ENCODE results near the gene OR10A7. TPM values are rescaled to one million over a fixed set of nuclear protein-coding genes. Genes with fewer than 3 reads are reported as not detected.
"Not testable (repeated sequence)": the region's sequence is repeated elsewhere in the genome, so short reads cannot be mapped to it uniquely, and the experiment has no call there.

Gene OR10A7, protein sequence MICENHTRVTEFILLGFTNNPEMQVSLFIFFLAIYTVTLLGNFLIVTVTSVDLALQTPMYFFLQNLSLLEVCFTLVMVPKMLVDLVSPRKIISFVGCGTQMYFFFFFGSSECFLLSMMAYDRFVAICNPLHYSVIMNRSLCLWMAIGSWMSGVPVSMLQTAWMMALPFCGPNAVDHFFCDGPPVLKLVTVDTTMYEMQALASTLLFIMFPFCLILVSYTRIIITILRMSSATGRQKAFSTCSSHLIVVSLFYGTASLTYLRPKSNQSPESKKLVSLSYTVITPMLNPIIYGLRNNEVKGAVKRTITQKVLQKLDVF
- total RNA-seq = not detected in 2 replicates

DNA sequence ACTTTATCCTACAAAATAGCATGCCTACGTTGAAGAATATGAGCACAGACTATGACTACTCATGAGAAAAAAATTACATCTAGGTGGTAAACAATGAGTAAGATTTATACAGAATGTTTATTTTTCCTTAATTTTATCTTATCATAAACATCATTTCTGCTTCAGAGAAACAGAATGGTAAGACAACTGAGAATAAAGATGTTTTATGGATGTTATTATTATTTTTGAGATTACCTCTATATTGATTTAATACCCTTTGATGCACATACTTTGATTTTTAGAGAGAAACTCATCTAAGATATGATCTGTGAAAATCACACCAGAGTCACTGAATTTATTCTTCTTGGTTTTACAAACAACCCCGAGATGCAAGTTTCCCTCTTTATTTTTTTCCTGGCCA lies at the start of gene OR10A7:
Gene OR10A7 (plus strand): TSS at position 301 of the 400 bp plus-strand sequence. CDS start 0 bp downstream, at position 301.
- no peak within 1 kb of the TSS for H3K4me3 ChIP-seq (ENCODE audit: low read depth, low read length)
- TF ChIP-seq, protein P1, sequence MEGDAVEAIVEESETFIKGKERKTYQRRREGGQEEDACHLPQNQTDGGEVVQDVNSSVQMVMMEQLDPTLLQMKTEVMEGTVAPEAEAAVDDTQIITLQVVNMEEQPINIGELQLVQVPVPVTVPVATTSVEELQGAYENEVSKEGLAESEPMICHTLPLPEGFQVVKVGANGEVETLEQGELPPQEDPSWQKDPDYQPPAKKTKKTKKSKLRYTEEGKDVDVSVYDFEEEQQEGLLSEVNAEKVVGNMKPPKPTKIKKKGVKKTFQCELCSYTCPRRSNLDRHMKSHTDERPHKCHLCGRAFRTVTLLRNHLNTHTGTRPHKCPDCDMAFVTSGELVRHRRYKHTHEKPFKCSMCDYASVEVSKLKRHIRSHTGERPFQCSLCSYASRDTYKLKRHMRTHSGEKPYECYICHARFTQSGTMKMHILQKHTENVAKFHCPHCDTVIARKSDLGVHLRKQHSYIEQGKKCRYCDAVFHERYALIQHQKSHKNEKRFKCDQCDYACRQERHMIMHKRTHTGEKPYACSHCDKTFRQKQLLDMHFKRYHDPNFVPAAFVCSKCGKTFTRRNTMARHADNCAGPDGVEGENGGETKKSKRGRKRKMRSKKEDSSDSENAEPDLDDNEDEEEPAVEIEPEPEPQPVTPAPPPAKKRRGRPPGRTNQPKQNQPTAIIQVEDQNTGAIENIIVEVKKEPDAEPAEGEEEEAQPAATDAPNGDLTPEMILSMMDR (conservative IDR thresholded peaks at IDR 0.05; ENCODE audit: low read depth, low read length) = no peak
- no peak for DNase-seq (ENCODE audit: low read depth)

DNA sequence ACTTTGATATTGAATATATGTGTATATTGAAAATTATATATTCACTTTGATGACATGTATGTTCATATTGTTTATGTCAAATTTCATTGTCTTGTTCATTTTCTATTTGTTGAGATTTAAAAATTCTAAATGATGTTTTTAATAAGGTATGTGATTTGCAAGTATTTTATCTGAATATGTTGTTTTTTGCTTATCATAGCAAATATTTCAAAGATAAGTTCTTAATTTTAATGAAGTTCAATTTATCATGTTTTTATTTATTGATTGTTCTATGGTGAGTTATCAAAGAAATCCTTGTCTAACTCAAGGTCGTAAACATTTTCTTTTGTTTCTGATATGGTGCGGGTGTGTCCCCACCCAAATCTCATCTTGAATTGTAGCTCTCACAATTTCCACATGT lies 49.4 kb upstream of the OR10A7 start:
- no peak for DNase-seq (ENCODE audit: low read depth)
- no peak overlapping the region for H3K4me3 ChIP-seq (ENCODE audit: low read depth, low read length)
- TF ChIP-seq, protein P1 (conservative IDR thresholded peaks at IDR 0.05; ENCODE audit: low read depth, low read length) = no peak

DNA sequence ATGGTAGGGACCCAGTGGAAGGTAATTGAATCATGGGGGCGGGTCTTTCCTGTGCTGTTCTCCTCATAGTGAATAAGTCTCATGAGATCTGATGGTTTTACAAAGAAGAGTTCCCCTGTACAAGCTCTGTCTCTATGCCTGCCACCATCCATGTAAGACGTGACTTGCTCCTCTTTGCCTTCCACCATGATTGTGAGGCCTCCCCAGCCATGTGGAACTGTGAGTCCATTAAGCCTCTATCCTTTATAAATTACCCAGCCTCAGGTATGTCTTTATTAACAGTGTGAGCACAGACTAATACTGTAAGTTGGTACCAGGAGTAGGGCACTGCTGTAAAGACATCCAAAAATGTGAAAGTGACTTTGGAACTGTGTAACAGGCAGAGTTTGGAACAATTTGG lies 49.0 kb upstream of the OR10A7 start:
- not testable (repeated sequence) for DNase-seq (ENCODE audit: low read depth); H3K4me3 ChIP-seq (ENCODE audit: low read depth, low read length)

DNA sequence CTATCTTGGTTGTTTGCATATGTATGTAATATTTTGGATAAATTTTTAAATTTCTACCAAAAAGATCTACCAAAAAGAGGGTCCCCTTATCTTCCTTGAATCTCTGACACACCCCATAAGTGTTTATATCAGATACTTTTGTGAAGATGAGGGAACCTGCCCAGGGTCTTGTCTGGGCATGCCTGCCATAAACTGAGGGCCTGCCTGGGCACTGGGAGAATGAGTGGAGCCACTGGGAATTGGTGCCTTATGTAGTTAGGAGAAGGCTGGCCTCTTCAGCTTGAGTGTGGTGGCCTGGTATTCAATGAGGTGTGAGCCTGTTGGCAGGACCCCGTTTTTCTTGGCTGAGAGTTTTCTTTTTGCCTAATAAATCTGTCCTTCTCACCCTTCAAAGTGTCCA lies 48.1 kb upstream of the OR10A7 start:
- H3K4me3 ChIP-seq (ENCODE audit: low read depth, low read length) = no peak overlapping the region
- TF ChIP-seq, protein P1 (conservative IDR thresholded peaks at IDR 0.05; ENCODE audit: low read depth, low read length) = no peak
- DNase-seq (ENCODE audit: low read depth) = no peak

DNA sequence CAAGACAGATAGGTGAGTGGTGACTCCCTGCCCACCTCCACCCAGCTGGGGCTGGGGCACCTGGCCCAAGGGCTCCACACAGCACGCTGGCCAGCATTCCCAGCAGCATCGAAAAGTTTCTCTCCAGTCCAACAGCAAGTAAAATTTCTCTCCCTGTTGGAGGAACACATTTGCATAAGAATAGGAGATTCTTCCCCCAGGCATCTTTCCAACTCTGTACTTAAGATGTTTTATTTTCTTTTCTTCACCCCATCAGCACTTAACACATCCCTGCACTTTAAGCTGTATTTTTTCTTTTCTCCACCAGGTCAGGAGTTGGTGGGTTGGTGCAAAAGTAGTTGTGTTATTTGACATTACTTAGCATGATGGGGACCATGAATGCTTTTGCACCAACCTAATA lies 47.4 kb upstream of the OR10A7 start:
- H3K4me3 ChIP-seq (ENCODE audit: low read depth, low read length) = no peak overlapping the region
- TF ChIP-seq, protein P1 (conservative IDR thresholded peaks at IDR 0.05; ENCODE audit: low read depth, low read length) = no peak
- no peak for DNase-seq (ENCODE audit: low read depth)

DNA sequence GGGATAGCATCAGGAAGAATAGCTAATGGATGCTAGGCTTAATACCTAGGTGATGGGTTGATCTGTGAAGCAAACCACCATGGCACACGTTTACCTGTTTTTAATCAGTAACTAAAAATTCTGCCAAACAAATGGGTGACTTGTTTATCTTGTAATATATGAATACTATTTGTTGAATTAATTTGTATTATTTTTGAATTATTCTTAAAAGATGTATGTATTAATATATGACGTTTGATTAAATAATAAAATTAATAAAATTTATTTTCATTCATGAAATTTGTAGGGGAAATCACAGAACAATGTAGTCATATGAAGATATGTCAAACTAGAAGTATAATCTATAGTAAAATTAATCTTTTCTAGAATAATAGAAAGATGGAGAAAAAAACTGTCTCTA lies 32.3 kb upstream of the OR10A7 start:
- TF ChIP-seq, protein P1 (conservative IDR thresholded peaks at IDR 0.05; ENCODE audit: low read depth, low read length) = no peak
- no peak overlapping the region for H3K4me3 ChIP-seq (ENCODE audit: low read depth, low read length)
- DNase-seq (ENCODE audit: low read depth) = no peak

DNA sequence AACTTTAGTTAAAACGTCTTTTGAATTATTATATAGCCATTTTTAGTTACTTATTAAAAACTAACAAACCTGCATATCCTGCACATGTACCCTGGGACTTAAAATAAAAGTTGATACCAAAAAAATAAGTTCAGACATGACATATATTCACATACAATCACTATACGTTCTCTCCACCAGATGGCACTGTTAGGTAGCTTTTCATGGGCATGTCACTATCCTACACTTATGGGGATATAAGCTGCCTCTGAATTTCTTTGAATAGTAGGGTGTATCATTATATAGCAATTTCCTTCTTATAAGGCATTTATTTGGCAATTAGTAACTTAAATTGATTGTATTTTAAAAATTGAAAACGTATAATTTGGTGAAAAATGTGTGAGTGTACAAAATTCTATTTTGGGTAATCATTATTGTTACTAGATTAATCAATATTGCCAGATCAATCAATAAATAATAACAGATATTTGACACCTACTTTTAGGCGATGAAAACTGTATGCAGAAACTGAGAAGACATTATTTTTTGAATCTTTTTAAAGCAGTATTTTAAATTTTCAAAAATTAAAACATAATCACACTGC lies 31.8 kb upstream of the OR10A7 start:
- no peak overlapping the region for H3K4me3 ChIP-seq (ENCODE audit: low read depth, low read length)
- TF ChIP-seq, protein P1 (conservative IDR thresholded peaks at IDR 0.05; ENCODE audit: low read depth, low read length) = peak; percentile 79
- peak; percentile 32 for DNase-seq (ENCODE audit: low read depth)

Measured in epithelial cell of proximal tubule (primary cell).